Thyroid gland (tissue), 4 donors: ENCODE results near the gene TEX54. TPM values are rescaled to one million over a fixed set of nuclear protein-coding genes. Genes with fewer than 3 reads are reported as not detected.

Source experiments
- DNase-seq, 2 donors: peaks; one replicate each; pipeline ENCODE4 v3.0.0-alpha.2; 2019
- H3K27ac ChIP-seq, 3 donors: fragments of 200-600 bp; sonication (generic); 1 replicate in 2 of 3; 2 replicates in 1 of 3; pipeline ENCODE4 v1.5.1; 2016 to 2019; ENCODE audit warnings: mild to moderate bottlenecking in 1 of 3, moderate library complexity in 1 of 3
- H3K27me3 ChIP-seq: fragments of 200-600 bp; sonication (generic); one replicate; pipeline ENCODE4 v1.5.1; 2019
- H3K36me3 ChIP-seq, 2 donors: fragments of 200-600 bp; sonication (generic); one replicate each; pipeline ENCODE4 v1.5.1; 2016 to 2019
- H3K4me1 ChIP-seq, 2 donors: fragments of 200-600 bp; sonication (generic); one replicate each; pipeline ENCODE4 v1.5.1; 2017 to 2019
- H3K4me3 ChIP-seq, 3 donors: fragments of 200-600 bp; sonication (generic); replicated peaks in 1 of 3; 1 replicate in 2 of 3; 2 replicates in 1 of 3; pipeline ENCODE4 v1.5.1; 2016; ENCODE audit warnings: mild to moderate bottlenecking in 1 of 3
- H3K9me3 ChIP-seq: fragments of 200-600 bp; sonication (generic); one replicate; pipeline ENCODE4 v1.5.1; 2017
- CTCF ChIP-seq, 6 experiments: fragments of 200-600 bp in 3 of 6; fragments of 450-650 bp in 3 of 6; sonication (generic) in 3 of 6; IDR thresholded peaks; one replicate each; pipeline ENCODE4 v1.5.1; 2016 to 2019; ENCODE audit warnings: antibody characterized with exemption in 6 of 6, mild to moderate bottlenecking in 2 of 6, inconsistent platforms in 1 of 6, moderate library complexity in 1 of 6
- POLR2A ChIP-seq, 2 donors: fragments of 450-650 bp; IDR thresholded peaks; one replicate each; pipeline ENCODE4 v1.6.1; 2017; ENCODE audit warnings: antibody characterized with exemption in 2 of 2, mild to moderate bottlenecking in 2 of 2, moderate library complexity in 1 of 2
- WGBS, 2 donors: methylation state at CpG; one replicate each; pipeline ENCODE4 v1.1.5; 2017; 5-methylcytosine and 5-hydroxymethylcytosine counted together
- intact Hi-C: fragments of 100-400 bp; cut with DNase I; formaldehyde crosslinking; loops from one replicate; pipeline ENCODE4 v1.15.1; 2023
- total RNA-seq, 4 donors: library from RNA; depleted of rRNA; stranded (reverse); fragments of >200 nt; gene quantifications; one replicate each; pipeline ENCODE4 v1.2.3, GENCODE V29; 2016

Gene TEX54
- total RNA-seq, 4 donors from 2014 or later, result not detected

- Histone ChIP-seq H3K9me3 (no peaks in the 10 kb centered on the region), H3K27me3 (no peaks in the 10 kb centered on the region), H3K4me3 (peak overlapping the region; percentile 66 to 90 (median 76)), H3K36me3 (peaks cover 25 to 26% of the 10 kb centered on the region in 2 donors), H3K4me1 (peaks cover 11 to 20% of the 10 kb centered on the region in 2 donors), H3K27ac (peak overlapping the region; percentile 38 to 66 (median 48))
- 7% methylated on average over 15 of the region's 15 CpGs for WGBS, 2 donors
- intact Hi-C loops, result no loop called here
- TF ChIP-seq CTCF (IDR thresholded peaks at IDR 0.05) (no peak), POLR2A (IDR thresholded peaks at IDR 0.05) (no peak)
- DNase-seq, result no peak
Observed at GRCh38 chr11:62854825-62855570, 22.4 kb upstream of the TEX54 start.

GRCh38 chr11:62854013-62854824, 21.6 kb upstream of the TEX54 start:
- TF ChIP-seq POLR2A (IDR thresholded peaks at IDR 0.05), result no peak
- TF ChIP-seq CTCF (IDR thresholded peaks at IDR 0.05), result no peak
- no peaks in the 10 kb centered on the region for H3K27me3 ChIP-seq
- peak overlapping the region in 2 of 3 donors; percentile 66 to 90 for H3K4me3 ChIP-seq
- H3K9me3 ChIP-seq, result no peaks in the 10 kb centered on the region
- peaks cover 11 to 20% of the 10 kb centered on the region in 2 donors for H3K4me1 ChIP-seq
- H3K27ac ChIP-seq, result peak overlapping the region in 1 of 3 donors; percentile 66
- DNase-seq, result no peak
- intact Hi-C loops, result no loop called here
- peaks cover 25 to 26% of the 10 kb centered on the region in 2 donors for H3K36me3 ChIP-seq
- 21 to 25% methylated on average over 8 of the region's 8 CpGs for WGBS, 2 donors

GRCh38 chr11:62853279-62853965, 20.8 kb upstream of the TEX54 start:
- TF ChIP-seq POLR2A (IDR thresholded peaks at IDR 0.05), result no peak
- no peak for TF ChIP-seq CTCF (IDR thresholded peaks at IDR 0.05)
- intact Hi-C loops, result no loop called here
- 68 to 75% methylated on average over 7 of the region's 7 CpGs for WGBS, 2 donors
- Histone ChIP-seq H3K4me1 (peaks cover 11 to 20% of the 10 kb centered on the region in 2 donors), H3K27me3 (no peaks in the 10 kb centered on the region), H3K9me3 (no peaks in the 10 kb centered on the region), H3K27ac (no peak overlapping the region), H3K36me3 (peaks cover 25 to 26% of the 10 kb centered on the region in 2 donors), H3K4me3 (no peak overlapping the region)
- DNase-seq, result no peak

- Histone ChIP-seq H3K36me3 (peaks cover 25 to 26% of the 10 kb centered on the region in 2 donors), H3K4me1 (peaks cover 11 to 20% of the 10 kb centered on the region in 2 donors), H3K27ac (no peak overlapping the region), H3K9me3 (no peaks in the 10 kb centered on the region), H3K27me3 (no peaks in the 10 kb centered on the region), H3K4me3 (no peak overlapping the region)
- no peak for TF ChIP-seq CTCF (IDR thresholded peaks at IDR 0.05)
- no peak for TF ChIP-seq POLR2A (IDR thresholded peaks at IDR 0.05)
- no peak for DNase-seq
- intact Hi-C loops, result no loop called here
Observed at GRCh38 chr11:62852523-62853188, 20.0 kb upstream of the TEX54 start.
